Posterior vena cava (tissue), 2 donors: ENCODE measurements around the gene VEGFB. TPM values are rescaled to one million over a fixed set of nuclear protein-coding genes. Genes with fewer than 3 reads are reported as not detected.

Source experiments
- DNase-seq: peaks from one replicate; pipeline ENCODE4 v3.0.0-alpha.2; 2020; ENCODE audit warnings: low spot score
- intact Hi-C, 2 donors: fragments of 100-400 bp; cut with DNase I; formaldehyde crosslinking; loops; one replicate each; pipeline versions ENCODE4 v1.14.1 to v1.14.2; 2022 to 2023
- long read RNA-seq, 2 donors: library from polyadenylated mRNA; unstranded; transcript quantifications; one replicate each; pipeline ENCODE4 v2.0.0, GENCODE V29; 2020 to 2021
- total RNA-seq, 2 donors: library from RNA; stranded (reverse); fragmentation: NEBNext Ultra II Directional; extraction: Animal tissue kit (Norgen Biotek cat#: 25700); gene quantifications; one replicate each; pipeline ENCODE4 v1.2.1, GENCODE V29; 2021
- donor health status: DM: yes; HTN: yes; CAD: no.
- donor health status: DM: yes; HTN: yes; CAD: no.

VEGFB gene, protein sequence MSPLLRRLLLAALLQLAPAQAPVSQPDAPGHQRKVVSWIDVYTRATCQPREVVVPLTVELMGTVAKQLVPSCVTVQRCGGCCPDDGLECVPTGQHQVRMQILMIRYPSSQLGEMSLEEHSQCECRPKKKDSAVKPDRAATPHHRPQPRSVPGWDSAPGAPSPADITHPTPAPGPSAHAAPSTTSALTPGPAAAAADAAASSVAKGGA
- total RNA-seq = 100 to 1,000 TPM; 163 to 190 TPM
- long read RNA-seq, donor 1, transcript VEGFB-202 (7 exons, 979 nt) = minor isoform, 14 of 72 reads
- long read RNA-seq, donor 1, transcript VEGFB-201 (7 exons, 1,380 nt) = major isoform, 38 of 72 reads
- long read RNA-seq, donor 1, partial matches to known transcripts = 10 of 72 reads
- long read RNA-seq, donor 1, other reads (novel, unspliced or antisense) = 10 of 72 reads
- long read RNA-seq, donor 2, transcript VEGFB-201 (7 exons, 1,380 nt) = major isoform, 12 of 21 reads
- long read RNA-seq, donor 2, partial matches to known transcripts = 5 of 21 reads
- long read RNA-seq, donor 2, other reads (novel, unspliced or antisense) = 2 of 21 reads

DNA sequence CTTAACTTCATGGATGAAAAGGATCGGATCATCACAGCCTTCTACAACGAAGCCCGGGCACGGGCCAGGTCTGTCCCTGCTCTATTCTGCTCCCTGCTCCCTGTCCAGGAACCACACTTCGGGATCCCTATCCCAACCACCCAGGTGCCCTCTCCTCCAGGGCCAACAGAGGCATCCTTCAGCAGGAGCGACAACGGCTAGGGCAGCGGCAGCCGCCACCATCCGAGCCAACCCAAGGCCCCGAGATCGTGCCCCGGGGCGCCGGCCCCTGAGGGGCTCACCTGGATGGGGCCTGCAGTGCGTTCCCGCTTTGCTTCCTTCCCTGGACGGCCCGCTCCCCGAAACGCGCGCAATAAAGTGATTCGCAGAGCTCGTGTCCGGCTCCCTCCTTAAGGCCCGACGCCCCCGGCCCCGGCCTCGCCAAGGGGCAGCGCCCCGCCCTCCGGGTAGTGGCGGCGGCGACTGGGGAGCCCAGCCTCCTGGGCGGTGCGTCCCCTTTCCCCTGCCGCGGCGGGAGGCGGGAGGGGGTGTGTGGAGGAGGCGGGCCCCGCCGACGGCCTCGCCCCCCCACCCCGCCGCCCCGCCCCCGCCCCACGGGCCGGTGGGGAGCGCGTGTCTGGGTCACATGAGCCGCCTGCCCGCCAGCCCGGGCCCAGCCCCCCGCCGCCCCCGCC, at the start of gene VEGFB:
VEGFB (plus strand) TSS at position 672 of the 674 bp plus-strand sequence. CDS start 250 bp downstream, outside the sequence.
- intact Hi-C loops = no loop called here
- peak; percentile 91 for DNase-seq

DNA sequence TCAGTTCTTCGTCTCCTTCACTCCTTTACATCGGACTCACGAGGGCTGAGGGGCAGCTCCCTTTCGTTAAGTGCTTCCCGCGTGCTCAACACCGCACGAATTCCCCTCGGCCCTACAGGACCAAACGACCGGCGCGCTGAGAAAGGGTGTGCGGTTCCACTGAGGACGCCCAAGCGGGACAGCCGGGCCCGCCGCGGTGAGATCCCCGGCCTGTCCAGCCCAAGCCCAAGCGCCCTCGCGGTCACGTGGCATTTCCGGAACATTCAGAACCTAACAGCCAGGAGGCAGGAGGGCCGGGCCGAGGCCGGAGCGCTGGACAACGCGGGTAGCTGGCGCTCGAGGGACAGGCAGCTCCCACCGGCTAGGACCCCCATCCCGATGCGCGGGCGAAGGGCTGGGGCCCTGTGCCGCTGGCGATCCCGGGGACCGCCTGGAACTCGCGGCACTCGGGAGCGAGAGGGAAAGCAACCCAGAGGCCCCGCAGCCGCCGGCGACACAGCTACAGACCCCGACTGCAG, 49.1 kb upstream of the VEGFB start:
- DNase-seq = peak; percentile 96
- intact Hi-C loops = no loop called here

DNA sequence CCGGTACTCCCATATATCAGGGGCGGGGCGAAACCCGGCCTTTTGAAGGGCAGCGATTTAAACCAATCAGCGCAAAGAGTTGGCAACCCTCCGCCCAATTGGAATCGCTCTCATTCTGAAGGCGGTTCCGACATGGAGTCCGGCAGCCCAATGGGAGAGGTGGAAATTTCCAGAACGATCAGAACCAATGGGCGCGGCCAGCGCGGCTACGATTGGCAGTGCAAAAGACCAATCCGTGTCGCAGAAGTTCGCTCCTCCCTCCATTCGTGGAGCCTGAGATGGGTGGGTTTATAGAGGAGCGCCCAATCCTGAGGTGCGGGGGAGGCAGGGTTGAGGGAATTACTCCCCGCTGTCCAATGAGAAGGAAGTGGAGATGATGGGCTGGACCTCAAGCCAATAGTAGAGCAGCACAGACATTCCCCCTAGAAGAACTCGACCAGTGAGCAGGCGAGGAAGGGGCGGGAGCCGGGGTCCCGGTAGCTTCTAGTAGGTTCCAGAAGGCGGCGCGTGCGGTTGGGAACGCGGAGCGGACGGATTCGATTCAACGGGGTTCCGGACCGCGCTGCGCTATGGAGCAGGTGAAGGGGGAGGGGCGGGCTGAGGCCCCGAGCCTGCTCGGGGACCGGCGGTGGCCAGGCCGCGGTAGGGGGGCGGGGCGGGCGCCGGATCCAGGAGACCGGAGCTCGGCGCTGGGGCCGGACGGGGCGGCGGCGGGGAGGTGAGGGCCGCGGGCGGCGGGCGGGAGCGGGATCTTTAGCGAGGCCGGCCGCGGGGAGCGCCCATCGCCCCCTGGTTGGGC, 48.5 kb upstream of the VEGFB start, which contains the start of gene STIP1:
STIP1 (plus strand) TSS at position 479 of the 799 bp plus-strand sequence; CDS start at position 570, 91 bp downstream.
- intact Hi-C loops = no loop called here
- peak; percentile 99 for DNase-seq

DNA sequence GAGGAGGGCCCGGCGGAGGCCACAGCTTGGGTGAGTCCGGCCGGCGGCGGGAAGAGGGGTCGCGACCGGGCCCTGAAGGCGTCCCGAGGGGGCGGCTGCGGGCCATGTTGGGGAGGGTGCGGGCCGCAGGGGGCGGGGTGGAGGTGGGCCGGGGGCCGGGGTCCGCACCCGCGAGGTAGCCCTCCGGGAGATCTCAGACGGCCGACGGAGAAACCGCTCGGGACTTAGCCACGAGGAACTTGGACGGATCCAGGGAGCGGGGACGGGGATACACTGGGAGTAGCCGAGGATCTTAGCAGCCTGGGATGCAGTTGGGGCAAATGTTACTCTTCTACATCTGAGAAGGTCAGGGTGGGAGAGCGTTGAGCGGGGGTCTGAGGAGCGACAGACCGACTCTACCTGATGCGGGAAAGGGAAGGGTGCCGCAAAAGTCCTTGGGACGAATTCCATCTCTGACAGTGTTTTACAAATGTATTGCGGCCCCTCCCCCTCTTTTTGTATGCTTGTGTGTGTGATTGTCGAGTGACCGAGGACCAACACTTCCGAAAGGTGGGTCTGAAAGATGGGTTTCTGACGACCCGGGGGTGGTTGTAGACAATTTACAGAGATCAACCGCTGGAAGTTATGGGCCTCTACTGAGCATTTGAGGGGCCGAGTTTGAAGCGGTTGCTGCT, 47.8 kb upstream of the VEGFB start:
- no peak for DNase-seq
- intact Hi-C loops = no loop called here

DNA sequence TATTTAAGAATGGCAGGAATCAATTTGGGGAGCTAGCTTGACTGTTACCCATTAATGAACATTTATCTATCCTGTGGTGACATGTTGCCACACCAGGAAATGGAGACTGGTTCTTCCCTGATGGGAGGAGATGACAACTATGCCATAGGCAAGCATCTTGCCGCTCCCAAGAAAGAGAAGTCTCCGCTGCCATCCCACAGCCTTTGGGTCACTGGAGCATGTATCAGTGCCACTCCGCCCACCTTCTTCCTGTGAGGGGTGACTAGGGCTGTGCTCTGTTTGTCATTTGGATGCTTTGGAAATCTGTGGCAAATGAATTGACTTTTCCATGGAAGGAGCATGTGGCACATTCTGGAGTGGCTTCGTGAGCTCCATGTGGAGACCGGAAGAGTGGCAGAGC, 42.0 kb upstream of the VEGFB start:
- intact Hi-C loops = no loop called here

DNA sequence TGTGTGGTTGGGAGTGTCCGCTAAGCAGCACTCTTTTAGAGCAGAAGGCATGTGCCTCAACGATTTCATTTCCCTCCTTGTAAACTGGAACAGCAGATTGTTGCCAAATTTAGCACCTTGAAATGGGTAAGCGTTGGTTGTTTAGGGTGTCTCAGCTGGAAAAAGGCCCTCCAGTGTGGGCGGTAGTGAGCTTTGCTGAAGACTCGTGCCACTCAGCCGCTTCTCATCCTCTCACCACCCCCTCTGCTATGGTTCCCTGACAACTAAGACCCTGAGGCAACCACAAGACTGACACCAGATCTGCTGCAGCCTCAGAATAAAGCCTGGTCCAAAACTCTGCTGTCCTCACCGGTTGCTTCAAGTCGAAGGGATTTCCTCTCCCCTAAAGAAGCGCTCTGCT, 37.8 kb upstream of the VEGFB start:
- intact Hi-C loops = no loop called here
- no peak for DNase-seq

More for the DNA sequence above, 42.0 kb upstream of the VEGFB start:
- DNase-seq = no peak

DNA sequence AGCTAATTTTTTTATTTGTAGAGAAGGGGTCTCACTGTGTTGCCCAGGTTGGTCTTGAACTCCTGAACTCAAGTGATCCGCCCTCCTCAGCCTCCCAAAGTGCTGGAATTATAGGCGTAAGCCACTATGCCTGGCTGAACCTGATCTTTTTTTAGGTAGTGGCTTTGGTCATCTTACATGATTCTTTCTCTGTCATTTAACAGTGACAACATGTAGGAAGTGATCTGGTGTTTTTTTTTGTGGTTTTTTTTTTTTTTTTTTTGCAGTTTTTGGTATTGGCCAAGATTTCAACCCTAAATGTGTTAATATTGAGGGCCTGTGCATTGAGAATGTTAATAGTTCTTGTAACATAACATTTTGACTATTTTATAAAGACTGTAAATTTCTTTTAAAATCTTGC, 35.9 kb upstream of the VEGFB start:
- intact Hi-C loops = no loop called here
- no peak for DNase-seq

DNA sequence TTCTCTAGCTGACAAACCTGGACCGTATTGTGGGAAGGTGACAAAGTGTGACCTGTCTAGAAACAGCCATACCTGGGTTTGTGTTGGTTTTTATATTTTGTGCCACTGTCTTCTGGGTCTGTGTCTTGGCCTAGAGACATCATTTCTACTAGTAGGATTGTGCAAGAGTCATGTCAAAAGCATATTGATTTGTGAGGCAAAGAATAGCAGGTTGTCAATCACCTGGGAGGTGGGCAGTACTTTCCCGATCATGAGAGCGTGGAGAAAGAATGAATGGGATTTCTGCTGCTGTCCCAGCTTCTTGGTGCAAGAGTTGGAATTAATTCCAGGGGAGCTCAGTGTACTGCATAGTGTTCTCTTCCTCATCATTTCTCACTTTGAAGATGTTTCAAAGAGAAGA, 32.8 kb upstream of the VEGFB start:
- DNase-seq = no peak
- intact Hi-C loops = loop anchor here in 1 of 2 donors (10.0 kb wide), 1 partner anchor 93 kb away; the partner anchor contains the start of gene KCNK4

DNA sequence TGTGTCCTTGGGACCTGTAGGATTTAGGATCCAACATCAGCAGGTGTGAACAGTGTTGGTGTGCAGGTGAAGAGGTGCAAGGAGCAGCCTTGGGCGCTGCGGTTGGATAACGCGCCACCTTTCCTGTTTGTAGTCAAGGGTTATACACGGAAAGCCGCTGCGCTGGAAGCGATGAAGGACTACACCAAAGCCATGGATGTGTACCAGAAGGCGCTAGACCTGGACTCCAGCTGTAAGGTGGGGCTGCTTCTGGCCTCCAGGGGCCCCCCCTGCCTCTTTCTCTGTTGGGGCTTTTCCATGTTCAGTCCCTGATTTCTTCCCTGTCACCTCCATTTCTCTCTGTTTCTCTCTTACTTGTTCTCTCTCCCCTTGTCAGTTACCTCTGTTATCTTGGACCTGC, 31.4 kb upstream of the VEGFB start:
- intact Hi-C loops = loop anchor here in 1 of 2 donors (10.0 kb wide), 1 partner anchor 92 kb away; the partner anchor contains the start of gene KCNK4
- DNase-seq = no peak

DNA sequence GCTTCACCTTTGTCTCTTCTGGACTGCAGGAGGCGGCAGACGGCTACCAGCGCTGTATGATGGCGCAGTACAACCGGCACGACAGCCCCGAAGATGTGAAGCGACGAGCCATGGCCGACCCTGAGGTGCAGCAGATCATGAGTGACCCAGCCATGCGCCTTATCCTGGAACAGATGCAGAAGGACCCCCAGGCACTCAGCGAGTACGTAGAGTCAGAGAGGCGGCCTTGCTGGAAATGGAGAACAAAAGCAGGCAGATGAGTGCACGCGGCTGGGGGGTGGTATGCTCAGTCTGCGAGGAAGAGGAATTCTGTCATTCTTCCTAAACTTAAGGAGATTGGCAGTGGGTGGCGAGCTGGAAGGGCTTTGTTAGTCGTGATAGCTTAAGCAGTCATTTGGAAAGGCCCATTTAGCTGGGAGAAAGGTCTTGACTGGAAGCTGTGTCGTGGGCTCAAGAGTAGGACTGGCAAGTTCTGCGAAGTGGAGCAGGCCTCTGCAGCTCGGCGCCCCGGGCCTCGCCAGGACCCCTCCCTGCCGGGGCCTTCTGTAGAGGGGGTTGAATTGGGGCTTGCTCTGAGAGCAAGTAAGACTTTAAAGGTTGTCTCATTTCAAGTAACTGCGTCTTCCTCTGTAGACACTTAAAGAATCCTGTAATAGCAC, 30.8 kb upstream of the VEGFB start:
- DNase-seq = no peak
- intact Hi-C loops = loop anchor here in 1 of 2 donors (10.0 kb wide), 1 partner anchor 91 kb away; the partner anchor contains the start of gene KCNK4

DNA sequence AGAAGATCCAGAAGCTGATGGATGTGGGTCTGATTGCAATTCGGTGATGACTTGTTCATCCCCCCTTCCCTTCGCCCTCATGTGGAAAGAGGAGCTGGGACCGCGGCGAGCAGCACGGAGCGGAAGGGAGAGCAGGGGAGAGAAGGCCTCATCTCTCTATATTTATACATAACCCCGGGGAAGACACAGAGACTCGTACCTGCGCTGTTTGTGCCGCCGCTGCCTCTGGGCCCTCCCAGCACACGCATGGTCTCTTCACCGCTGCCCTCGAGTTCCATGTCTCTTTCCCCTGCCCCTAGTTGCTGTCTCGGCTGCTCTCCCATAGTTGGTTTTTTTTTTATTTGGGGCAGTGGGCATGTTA, 30.3 kb upstream of the VEGFB start:
- no peak for DNase-seq
- intact Hi-C loops = loop anchor here in 1 of 2 donors (10.0 kb wide), 1 partner anchor 91 kb away; the partner anchor contains the start of gene KCNK4

DNA sequence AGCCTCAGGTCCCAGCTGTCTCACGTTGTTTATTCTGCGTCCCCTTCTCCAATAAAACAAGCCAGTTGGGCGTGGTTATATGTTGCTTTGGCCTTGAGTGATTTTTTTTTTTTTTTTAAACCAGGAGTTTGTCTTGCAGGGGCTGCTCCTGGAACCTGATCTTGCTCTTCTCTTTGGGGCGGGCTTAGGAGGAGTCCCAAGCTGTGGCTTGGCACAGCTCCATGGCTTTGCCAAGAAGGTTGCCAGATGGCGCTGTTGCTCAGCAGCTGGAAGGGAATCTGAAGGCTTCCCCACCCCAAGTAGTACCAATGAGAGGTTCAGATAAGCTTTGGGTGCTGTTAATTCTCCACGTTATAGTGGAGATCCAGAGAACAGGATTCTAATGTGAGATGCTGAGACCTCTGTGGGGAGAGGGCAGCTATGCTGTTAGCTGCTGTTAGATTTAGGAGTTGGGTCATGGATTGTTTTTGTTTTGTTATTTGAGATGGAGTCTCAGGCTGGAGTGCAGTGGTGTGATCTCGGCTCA, 29.9 kb upstream of the VEGFB start:
- intact Hi-C loops = loop anchor here in 1 of 2 donors (10.0 kb wide), 1 partner anchor 90 kb away; the partner anchor contains the start of gene KCNK4
- DNase-seq = peak; percentile 95

DNA sequence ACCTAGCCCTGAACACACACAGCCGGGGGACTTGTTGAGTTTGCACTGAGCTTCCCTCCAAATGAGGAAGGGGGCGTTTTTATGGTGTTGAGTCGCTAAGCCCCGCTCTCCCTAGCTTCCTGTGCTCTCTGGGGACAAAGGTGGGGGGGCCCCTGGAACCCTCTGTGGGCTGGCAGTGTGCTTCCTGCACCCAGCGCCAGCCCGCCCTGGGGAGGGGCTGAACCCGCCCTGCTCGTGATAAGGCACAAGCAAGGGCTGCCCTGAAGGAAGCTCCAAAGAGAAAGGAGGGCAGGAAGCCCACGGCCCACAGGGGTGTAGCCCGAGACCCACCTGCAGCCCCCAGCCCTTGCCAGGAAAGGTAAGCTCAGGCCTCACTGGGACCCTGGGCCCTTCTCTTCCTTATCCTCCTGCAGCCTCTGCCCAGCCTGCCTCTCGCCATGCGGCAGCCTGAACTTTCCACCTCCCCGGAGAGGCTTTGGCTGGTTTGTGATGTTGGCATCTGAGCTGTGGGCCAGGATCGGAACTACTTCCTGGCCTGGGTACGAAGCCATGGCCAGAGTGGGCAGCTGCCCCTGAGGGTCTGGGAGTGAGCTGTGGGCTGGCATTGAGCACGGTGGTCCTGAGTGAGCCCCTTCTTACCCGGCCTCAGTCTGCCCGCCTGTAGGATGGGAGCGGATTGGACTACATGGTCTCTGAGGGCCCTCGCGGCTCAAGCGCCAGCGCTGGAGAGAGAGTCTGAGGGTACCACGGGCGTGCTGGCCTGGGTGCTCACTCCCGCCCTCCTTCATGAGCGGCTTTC, 27.7 kb upstream of the VEGFB start, which contains the start of gene FERMT3:
FERMT3 (plus strand) TSS at position 265 of the 799 bp plus-strand sequence. CDS start 644 bp downstream, outside the sequence.
- DNase-seq = peak; percentile 92
- intact Hi-C loops = loop anchor here (1.0 to 10.0 kb wide), 3 partner anchors 17 to 96 kb away; partner anchors contain the start of genes CATSPERZ (in 1 of the 2) and KCNK4 (in 1 of the 2)

DNA sequence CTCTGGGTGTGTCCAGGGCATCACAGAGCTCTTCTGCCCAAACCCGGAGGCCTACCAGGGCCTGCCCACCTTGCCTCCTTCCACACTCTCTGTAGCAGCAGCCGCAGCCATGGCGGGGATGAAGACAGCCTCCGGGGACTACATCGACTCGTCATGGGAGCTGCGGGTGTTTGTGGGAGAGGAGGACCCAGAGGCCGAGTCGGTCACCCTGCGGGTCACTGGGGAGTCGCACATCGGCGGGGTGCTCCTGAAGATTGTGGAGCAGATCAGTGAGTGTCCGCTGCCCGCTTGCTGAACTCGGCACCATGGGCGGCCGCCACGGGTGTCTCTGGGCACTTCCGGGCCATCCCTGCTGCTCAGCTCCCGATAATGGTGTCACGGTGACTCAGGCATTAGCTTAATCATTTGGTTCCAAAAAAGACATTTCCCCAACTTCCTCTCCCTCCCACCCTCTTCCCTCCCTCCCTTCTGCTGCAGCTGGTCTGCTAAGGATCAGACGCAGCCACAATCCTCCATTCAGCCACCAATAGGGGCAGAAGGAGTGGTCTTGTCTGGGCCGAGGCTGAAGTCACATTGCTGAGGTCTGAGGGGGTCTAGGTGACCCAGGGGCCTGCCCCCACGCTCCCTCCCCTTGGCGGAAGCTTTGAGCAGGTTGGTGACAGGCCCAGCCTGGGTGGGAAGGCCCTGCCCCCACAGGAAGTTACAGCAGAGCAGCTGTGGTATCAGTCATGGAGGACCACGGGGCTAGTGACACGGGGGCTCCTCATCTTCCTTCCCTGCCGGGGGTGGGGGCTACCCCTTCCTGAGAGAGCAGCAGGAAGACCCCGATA, 26.9 kb upstream of the VEGFB start:
- peak; percentile 94 for DNase-seq
- intact Hi-C loops = loop anchor here (1.0 to 10.0 kb wide), 3 partner anchors 16 to 95 kb away; partner anchors contain the start of genes CATSPERZ (in 1 of the 2) and KCNK4 (in 1 of the 2)

DNA sequence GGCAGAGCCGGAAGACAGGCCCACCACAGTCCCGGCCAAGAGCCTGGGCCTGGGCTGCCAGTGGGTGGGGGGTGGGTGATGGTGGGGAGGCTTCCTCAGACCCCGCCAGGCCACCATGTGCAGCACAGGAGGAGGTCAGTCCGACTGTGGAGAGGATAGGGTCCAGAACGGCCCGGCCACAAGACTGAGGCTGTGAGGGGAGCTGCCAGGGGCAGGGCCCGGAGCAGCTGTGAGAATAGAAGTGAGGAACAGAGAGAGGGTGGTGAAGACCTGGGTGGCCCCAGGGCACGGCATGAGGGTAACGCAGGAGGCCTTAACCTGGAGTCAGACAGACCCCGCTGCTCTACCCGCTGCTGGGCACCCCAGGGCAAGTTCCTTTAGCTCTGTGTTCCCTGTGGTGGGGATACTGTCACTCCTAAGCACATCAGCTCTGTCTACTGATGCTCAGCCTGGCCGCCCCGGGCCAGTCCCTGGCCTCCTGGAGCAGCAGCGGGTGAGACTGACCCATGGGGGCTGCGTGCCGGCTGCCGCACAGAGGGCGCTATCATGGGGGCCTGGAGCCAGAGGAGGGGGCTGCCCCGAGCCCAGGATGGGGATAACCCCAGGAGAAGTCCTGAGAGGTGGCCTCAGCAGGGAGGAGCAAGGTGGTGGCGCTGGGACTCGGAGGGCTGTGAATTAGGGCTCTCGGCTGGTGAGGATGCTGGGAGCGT, 26.1 kb upstream of the VEGFB start:
- intact Hi-C loops = loop anchor here (5.0 to 10.0 kb wide), 2 partner anchors 87 to 94 kb away; partner anchors contain the start of genes CATSPERZ (in 1 of the 2) and KCNK4 (in 1 of the 2)
- DNase-seq = peak; percentile 82
